GM12872 (cell line): ENCODE results near the gene ZNF174.

Experiments used
- TF ChIP-seq, protein P1 (sequence below): IDR thresholded peaks from 3 replicates; pipeline ENCODE4 v1.5.1; 2011; ENCODE audit warnings: low read depth, mild to moderate bottlenecking, low read length, moderate library complexity; ENCODE audit not compliant: insufficient read depth

The ZNF174 gene

DNA sequence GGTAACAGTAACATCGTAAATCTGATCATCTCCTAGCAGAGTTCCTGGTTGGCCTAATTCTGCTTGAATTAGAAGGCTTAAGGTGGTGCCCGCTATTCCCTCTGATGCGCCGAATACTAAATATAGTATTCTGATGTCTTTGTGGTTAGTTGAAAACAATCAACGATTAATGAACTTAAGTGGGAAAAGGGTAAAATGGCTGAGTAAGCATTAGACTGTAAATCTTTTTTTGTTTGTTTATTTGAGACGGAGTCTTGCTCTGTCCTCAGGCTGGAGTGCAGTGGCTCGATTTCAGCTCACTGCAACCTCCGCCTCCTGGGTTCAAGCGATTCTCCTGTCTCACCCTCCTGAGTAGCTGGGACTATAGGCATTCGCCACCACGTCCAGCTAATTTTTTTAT is 31.9 kb upstream of the ZNF174 start:
- TF ChIP-seq, protein P1, sequence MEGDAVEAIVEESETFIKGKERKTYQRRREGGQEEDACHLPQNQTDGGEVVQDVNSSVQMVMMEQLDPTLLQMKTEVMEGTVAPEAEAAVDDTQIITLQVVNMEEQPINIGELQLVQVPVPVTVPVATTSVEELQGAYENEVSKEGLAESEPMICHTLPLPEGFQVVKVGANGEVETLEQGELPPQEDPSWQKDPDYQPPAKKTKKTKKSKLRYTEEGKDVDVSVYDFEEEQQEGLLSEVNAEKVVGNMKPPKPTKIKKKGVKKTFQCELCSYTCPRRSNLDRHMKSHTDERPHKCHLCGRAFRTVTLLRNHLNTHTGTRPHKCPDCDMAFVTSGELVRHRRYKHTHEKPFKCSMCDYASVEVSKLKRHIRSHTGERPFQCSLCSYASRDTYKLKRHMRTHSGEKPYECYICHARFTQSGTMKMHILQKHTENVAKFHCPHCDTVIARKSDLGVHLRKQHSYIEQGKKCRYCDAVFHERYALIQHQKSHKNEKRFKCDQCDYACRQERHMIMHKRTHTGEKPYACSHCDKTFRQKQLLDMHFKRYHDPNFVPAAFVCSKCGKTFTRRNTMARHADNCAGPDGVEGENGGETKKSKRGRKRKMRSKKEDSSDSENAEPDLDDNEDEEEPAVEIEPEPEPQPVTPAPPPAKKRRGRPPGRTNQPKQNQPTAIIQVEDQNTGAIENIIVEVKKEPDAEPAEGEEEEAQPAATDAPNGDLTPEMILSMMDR: no peak

DNA sequence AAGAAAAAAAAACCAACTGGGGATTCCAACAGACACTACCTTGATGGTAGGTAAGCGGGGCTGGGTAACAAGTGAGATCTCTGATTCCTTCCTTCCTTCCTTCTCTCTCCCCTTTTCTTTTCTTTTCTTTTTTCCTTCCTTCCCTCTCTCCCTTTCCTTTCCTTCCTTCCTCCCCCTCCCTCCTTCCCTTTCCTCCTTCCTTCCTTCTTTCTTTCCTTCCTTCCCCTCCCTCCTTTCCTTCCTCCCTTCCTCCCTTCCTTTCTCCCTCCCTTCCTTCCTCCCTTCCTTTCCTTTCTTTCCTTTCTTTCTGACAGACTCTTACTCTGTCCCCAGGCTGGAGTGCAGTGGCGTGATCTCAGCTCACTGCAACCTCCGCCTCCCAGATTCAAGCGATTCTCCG is 25.3 kb upstream of the ZNF174 start:
- TF ChIP-seq, protein P1: no peak

DNA sequence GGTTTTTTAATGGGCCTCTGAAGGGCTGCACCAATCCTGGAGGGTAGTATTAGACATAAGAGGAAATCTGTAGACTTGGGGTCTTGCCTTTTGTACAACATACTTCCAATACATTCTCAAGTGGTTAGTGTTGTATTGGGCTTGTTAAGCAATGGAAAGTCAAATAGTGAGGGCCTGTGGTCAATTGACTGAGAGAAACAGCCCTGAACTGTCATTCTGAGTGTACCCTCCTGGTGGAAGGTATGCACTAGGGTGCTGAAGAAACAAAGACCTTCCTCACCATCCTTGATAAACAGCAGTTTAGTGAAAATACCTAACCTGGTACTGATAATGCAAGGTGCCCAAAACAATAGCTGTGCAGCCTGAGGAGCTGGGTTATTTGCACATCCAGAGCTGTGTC is 23.1 kb upstream of the ZNF174 start:
- TF ChIP-seq, protein P1: no peak

DNA sequence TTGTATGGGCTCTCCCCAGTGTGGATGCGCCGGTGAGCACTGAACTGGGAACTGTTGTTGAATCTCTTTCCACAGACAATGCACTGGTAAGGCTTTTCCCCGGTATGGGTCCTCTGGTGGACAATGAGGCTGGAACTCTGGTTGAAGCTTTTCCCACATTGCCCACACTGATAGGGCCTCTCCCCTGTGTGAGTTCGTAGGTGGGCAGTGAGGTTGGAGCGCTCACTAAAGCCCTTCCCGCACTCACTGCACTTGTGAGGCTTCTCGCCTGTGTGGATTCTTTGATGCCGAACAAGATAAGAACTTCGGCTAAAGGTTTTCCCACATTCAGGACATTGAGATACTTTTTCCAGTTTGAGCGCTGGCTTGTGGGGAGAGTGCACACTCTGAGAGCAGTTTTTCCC is 18.0 kb upstream of the ZNF174 start:
- TF ChIP-seq, protein P1: no peak

DNA sequence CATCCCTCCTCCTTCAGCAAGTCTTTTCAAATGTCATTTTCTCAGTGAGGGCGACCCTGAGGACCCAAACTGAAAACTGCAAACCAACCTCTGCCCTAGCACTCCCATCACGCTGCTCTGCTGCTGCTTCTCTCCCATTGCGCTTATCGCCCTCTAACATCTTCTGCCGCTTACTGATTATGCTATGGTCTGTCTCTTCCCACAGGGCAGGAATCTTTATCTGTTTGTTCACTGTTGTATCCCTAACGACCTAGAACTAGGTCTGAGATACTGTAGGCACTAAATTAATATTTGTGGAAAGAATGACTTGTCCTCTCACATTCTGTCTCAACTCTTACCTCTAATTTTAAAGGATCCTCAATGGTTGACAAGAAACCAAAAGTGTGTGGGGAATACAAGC is 12.7 kb upstream of the ZNF174 start:
- TF ChIP-seq, protein P1: no peak

DNA sequence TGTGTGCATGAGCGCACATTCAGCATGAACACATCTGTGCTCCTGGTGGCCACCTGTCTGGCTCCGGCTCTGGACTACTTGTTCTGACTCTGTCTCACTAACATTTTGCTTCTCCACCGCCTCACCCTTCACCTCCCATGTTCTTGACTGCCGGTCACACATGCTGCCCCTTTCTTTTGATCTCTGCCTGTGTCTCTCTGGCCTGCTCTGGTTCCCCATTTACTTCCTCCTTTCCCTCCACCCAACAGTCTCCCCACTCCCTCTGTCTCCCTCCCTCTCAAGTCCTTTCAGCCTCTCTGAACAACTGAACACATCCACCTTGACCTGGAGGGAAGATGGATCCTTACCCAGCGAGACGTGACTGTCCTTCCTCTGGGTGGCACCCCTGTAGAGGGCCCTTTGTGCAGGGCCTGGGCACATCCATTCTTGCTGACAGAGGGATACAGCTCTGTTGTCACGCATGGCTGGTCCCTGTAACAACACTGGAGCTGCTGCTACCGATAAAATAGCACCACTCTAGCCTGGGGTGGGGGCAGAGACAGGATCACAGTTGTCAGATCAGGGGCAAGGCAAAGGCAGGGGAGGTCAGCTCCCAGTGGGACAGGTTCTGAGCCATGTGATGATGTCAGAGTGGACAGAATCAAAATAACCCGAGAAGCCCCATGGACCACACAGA is 11.2 kb upstream of the ZNF174 start:
- TF ChIP-seq, protein P1: no peak

DNA sequence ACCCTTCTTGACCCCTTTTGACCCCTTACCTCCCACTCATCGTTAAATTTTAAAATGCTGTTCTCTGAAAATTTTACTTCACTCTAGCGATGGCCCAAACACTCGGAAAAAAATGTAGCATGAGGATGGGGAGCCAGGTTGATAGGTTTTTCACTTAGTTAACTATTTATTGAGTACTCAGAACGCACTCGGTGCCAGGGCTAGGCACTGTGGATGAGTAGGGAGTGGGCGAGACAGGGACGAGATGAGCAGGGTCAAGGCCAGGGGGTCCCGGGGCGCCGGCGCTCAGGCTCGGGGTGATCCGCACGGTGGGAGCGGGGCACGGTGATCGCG is 603 bp upstream of the ZNF174 start:
- TF ChIP-seq, protein P1: no peak
